HEK293T (cell line): ENCODE data around the gene NTN1.

Source experiments
- CTCF ChIA-PET: fragments of 350-600 bp; formaldehyde crosslinking; extraction: SDS; loops from one replicate; lab custom pipeline; 2021; ENCODE audit warnings: antibody characterized with exemption, inconsistent platforms; lab: Yijun Ruan, JAX
- POLR2A ChIA-PET: fragments of 350-600 bp; formaldehyde crosslinking; extraction: SDS; loops from one replicate; lab custom pipeline; 2020; ENCODE audit warnings: antibody characterized with exemption, inconsistent platforms; lab: Yijun Ruan, JAX
- DNase-seq: peaks from one replicate; pipeline ENCODE4 v3.0.0; 2012; ENCODE audit warnings: mixed read lengths; ENCODE audit errors: extremely low spot score
- ARNT ChIP-seq: fragments of 450-650 bp; IDR thresholded peaks from 2 replicates; pipeline ENCODE4 v1.6.1; 2017; ENCODE audit warnings: mild to moderate bottlenecking
- BHLHE40 ChIP-seq: fragments of 450-650 bp; IDR thresholded peaks from 2 replicates; pipeline ENCODE4 v1.6.1; 2016; ENCODE audit warnings: mild to moderate bottlenecking, moderate library complexity, borderline replicate concordance
- CTBP1 ChIP-seq: fragments of 450-650 bp; IDR thresholded peaks from 2 replicates; pipeline ENCODE4 v1.6.1; 2016; ENCODE audit warnings: borderline replicate concordance
- ELF4 ChIP-seq: fragments of 450-650 bp; IDR thresholded peaks from 2 replicates; pipeline ENCODE4 v1.6.1; 2017; ENCODE audit warnings: antibody characterized with exemption
- FOXA1 ChIP-seq: fragments of 450-650 bp; IDR thresholded peaks from 2 replicates; pipeline ENCODE4 v1.6.1; 2016; ENCODE audit warnings: mild to moderate bottlenecking
- FOXK2 ChIP-seq: fragments of 450-650 bp; IDR thresholded peaks from 2 replicates; pipeline ENCODE4 v1.6.1; 2016; ENCODE audit warnings: mild to moderate bottlenecking
- FOXM1 ChIP-seq: fragments of 450-650 bp; IDR thresholded peaks from 2 replicates; pipeline ENCODE4 v1.6.1; 2017; ENCODE audit warnings: mild to moderate bottlenecking, borderline replicate concordance
- HDGF ChIP-seq: fragments of 450-650 bp; IDR thresholded peaks from 2 replicates; pipeline ENCODE4 v1.6.1; 2017; ENCODE audit warnings: antibody characterized with exemption, borderline replicate concordance
- L3MBTL2 ChIP-seq: fragments of 450-650 bp; conservative IDR thresholded peaks from 2 replicates; pipeline ENCODE4 v1.6.1; 2016; ENCODE audit warnings: mild to moderate bottlenecking
- LEF1 ChIP-seq: fragments of 450-650 bp; IDR thresholded peaks from 2 replicates; pipeline ENCODE4 v1.6.1; 2017; ENCODE audit warnings: mild to moderate bottlenecking, borderline replicate concordance
- NFRKB ChIP-seq: fragments of 450-650 bp; IDR thresholded peaks from 2 replicates; pipeline ENCODE4 v1.6.1; 2016; ENCODE audit warnings: mild to moderate bottlenecking, moderate library complexity
- SP1 ChIP-seq: fragments of 450-650 bp; IDR thresholded peaks from 2 replicates; pipeline ENCODE4 v1.6.1; 2017
- SUZ12 ChIP-seq: fragments of 450-650 bp; IDR thresholded peaks from 2 replicates; pipeline ENCODE4 v1.6.1; 2016; ENCODE audit warnings: mild to moderate bottlenecking
- TARDBP ChIP-seq: fragments of 450-650 bp; IDR thresholded peaks from 2 replicates; pipeline ENCODE4 v1.6.1; 2016
- ZNF384 ChIP-seq: fragments of 450-650 bp; IDR thresholded peaks from 2 replicates; pipeline ENCODE4 v1.6.1; 2016
- TF ChIP-seq, protein P1 (sequence below): fragments of 450-650 bp; IDR thresholded peaks from 2 replicates; pipeline ENCODE4 v1.6.1; 2016

Gene NTN1

DNA sequence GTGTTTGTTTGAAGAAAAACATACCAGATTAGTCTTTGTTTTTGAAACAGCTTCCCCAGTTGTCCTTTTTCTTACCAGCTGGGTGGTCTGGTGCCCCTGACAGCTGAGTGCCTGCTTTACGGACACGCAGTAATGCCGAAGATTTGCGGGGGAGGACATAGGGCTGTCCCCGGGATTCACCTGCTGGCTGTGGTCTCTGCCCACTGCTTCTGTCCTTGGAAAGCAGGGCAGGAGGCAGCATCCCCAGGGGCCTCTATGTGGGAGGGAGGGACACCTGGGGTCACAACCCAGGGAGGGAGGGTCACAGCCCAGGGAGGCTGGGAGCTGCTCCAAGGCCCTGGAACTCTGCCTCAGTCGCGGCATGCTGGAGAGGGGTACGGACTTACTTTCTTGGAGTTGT lies 221.7 kb downstream of the NTN1 start:
- ChIA-PET POLR2A (interaction anchor here (0.6 kb wide), 1 partner anchor 1548 kb away, joined by 3 read pairs; no protein-coding TSS in a partner anchor), CTCF (no interaction called here)
- DNase-seq = no peak
- no peak for TF ChIP-seq FOXM1
- TF ChIP-seq ARNT = no peak
- no peak for TF ChIP-seq FOXA1
- no peak for TF ChIP-seq BHLHE40
- TF ChIP-seq TARDBP = no peak
- TF ChIP-seq FOXK2 = no peak
- TF ChIP-seq, protein P1, sequence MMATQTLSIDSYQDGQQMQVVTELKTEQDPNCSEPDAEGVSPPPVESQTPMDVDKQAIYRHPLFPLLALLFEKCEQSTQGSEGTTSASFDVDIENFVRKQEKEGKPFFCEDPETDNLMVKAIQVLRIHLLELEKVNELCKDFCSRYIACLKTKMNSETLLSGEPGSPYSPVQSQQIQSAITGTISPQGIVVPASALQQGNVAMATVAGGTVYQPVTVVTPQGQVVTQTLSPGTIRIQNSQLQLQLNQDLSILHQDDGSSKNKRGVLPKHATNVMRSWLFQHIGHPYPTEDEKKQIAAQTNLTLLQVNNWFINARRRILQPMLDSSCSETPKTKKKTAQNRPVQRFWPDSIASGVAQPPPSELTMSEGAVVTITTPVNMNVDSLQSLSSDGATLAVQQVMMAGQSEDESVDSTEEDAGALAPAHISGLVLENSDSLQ = no peak
- no peak for TF ChIP-seq CTBP1
- no peak for TF ChIP-seq LEF1
- TF ChIP-seq ELF4 = no peak
- TF ChIP-seq SP1 = no peak
- TF ChIP-seq ZNF384 = no peak
- TF ChIP-seq SUZ12 = no peak
- TF ChIP-seq NFRKB = no peak
- no peak for TF ChIP-seq L3MBTL2
- TF ChIP-seq HDGF = no peak

DNA sequence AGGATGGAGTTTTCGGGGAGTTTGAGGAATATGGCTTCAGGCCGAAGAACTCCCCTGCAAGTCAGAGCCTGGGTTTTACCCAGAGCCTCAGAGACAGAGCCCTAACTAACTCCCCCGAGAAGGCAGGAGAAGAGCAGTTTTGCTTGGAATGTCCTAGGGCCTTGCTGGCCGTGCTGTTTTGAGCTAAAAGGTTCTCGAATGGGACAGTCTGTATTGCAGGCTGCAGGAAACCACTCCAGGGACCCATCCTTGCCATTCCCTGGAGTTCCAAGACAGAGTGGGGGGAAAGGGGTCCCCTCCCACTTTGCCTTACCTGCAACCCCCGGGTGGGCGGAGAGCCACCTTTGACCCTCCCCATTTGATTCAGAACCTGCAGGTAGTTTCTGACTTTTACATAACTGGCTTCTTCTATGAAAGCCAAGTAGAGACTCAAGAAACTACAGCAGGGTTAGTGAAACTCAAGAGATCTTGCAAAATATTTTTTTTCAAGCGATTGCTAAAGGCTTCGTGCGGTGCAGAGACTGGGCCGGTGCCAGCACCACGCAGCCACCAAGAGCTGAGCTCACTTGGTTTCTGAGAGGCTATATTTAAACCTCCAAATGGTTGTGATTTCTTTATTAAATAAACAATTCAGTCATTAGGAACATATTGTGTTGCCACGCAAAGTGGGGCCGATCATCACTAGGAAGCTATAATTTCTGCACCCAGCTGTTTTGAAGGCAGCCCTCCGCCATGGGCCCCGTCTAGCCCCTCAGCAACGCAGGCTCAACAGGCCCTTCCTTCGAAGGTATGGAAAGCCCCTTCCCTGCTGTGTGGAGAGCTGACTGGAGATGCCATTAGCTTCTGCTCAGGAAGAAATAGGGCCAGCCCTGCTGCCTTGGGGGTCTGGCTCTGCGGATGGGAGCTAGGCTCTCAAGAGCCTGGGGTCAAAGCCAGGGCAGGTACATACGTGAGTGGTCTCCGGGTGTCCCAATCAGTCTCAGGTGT lies 223.0 kb downstream of the NTN1 start:
- POLR2A ChIA-PET = no interaction called here
- TF ChIP-seq, protein P1 = no peak
- no peak for TF ChIP-seq CTBP1
- no peak for TF ChIP-seq LEF1
- no peak for TF ChIP-seq FOXK2
- no peak for TF ChIP-seq ARNT
- TF ChIP-seq FOXM1 = no peak
- no peak for TF ChIP-seq SP1
- DNase-seq = no peak
- CTCF ChIA-PET = no interaction called here

DNA sequence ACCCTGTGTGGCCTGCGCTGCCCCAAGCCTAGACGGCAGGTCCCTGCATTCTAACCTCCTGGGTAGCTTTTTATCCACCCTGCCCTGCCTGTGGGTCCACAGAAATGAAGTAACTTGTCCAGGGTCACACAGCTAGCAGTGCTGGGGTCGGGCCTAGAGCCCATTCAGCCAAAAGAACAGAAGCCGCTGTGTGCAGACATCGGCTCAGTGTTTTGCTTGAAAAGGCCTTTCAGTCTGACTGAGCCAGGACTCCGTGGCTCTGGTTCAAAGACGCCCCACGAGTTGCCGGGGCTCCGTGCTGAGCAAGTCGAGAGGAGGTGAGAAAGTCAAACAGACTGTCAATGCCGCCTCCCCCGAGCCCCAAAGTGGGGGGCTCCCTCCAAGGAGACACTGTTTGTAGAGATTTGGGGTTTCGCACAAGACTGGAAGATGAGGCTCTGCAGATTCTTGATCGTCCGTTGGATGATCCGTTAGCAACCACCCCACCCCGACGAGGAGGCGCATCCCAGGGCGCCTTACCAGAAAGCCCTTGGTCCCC lies 226.2 kb downstream of the NTN1 start:
- no peak for DNase-seq
- POLR2A ChIA-PET = no interaction called here
- CTCF ChIA-PET = no interaction called here
- no peak for TF ChIP-seq NFRKB
- TF ChIP-seq, protein P1 = no peak
- no peak for TF ChIP-seq L3MBTL2
- no peak for TF ChIP-seq SP1
- no peak for TF ChIP-seq BHLHE40
- TF ChIP-seq ARNT = no peak
- no peak for TF ChIP-seq TARDBP
- no peak for TF ChIP-seq ELF4
- no peak for TF ChIP-seq FOXA1
- TF ChIP-seq SUZ12 = no peak
- TF ChIP-seq HDGF = no peak
- TF ChIP-seq CTBP1 = no peak

DNA sequence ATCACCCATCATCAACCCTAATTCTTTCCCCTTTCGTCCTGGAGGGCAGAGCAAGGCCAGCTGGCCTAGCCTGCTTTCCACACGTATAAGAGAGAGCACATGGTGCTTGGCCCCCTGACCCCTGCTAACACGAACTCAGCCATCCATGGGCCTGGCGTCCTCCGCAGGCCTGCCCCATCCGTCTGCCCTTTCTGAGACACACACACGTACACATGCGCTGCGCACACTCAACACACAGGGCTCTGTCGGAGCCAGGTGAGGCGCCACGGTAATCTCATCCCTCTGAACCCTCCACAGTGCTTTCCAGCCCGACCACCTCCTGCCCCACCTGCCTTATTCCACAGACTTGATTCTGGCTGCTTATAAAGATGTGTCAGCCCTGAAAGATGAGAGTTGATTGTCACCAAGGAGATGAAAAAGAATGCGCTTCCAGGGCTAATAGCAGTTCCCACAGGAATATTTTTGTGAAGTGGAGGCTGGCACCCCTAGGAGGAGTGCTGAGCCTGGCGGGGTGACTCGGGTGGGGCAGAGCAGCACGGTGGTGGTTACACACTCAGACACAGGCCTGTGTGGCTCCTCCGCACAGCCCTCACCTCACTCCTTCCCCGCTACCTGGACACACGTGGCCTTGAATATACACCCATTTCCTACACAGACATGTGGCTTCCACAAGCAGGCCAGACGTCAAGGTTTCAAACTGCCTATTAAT lies 228.1 kb downstream of the NTN1 start:
- no peak for DNase-seq
- CTCF ChIA-PET = no interaction called here

DNA sequence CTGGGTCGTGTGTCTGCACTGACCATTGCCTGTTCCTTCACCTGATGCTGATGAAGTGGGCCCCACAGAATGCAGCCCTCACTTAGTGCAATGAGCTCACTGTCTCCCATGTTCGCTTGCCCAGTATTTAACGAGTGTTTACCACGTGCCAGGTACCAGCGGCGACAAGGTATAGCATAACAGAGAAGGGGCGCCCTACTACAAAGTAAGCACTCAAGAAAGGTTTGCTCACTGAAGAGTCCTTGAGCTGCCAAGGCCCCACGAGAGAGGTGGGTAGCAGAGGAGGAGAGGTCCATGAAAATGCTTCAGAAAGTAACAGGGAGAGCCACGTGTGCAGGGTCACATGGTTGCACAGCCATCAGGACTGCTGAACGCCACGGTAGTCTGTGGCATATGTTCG lies 230.0 kb downstream of the NTN1 start:
- TF ChIP-seq BHLHE40 (no peak), NFRKB (no peak), LEF1 (no peak), SP1 (no peak), FOXK2 (no peak), SUZ12 (no peak), L3MBTL2 (no peak), ZNF384 (no peak), ELF4 (no peak), FOXM1 (no peak), FOXA1 (no peak), TARDBP (no peak), HDGF (no peak), ARNT (no peak)
- TF ChIP-seq, protein P1 = no peak
- ChIA-PET CTCF (no interaction called here), POLR2A (interaction anchor here (1.0 kb wide), 2 partner anchors 10 to 11 kb away, joined by 3 read pairs; no protein-coding TSS in a partner anchor)
- no peak for DNase-seq

More for the DNA sequence above, 228.1 kb downstream of the NTN1 start:
- POLR2A ChIA-PET = no interaction called here
- TF ChIP-seq TARDBP (no peak), LEF1 (no peak), ARNT (no peak), SP1 (no peak), CTBP1 (no peak), BHLHE40 (no peak)
